K562 (cell line): ENCODE data around the gene CCDC9. TPM values are rescaled to one million over a fixed set of nuclear protein-coding genes. Genes with fewer than 3 reads are reported as not detected.

Experiments
- ATAC-seq: fragments of 200-7000 bp; cut with Tn5 transposase; 3 replicates; pipeline ENCODE4 v1.9.1; 2020; ENCODE audit warnings: moderate library complexity
- BruUV-seq: library from RNA; stranded (reverse); fragments of 400-500 nt; replicated peaks from 2 replicates; lab custom pipeline; 2021; lab: Mats Ljungman, UMichigan
- CTCF ChIA-PET: fragments of 300-600 bp; formaldehyde crosslinking; extraction: SDS; loops from one replicate; lab custom pipeline; 2021; ENCODE audit warnings: low intra/inter-chr PET ratio; lab: Yijun Ruan, JAX
- POLR2A ChIA-PET: fragments of 300-600, 350-650 bp; sonication (Branson Sonifier 250); formaldehyde crosslinking; extraction: SDS; loops from one replicate; lab custom pipeline; 2021; ENCODE audit warnings: antibody characterized with exemption, inconsistent platforms; lab: Yijun Ruan, JAX
- DNase-seq, 4 experiments: peaks; one replicate each; pipeline versions ENCODE4 v3.0.0 to v3.0.0-alpha.2; 2011 to 2018; ENCODE audit warnings: low spot score in 3 of 4, mixed read lengths in 3 of 4; ENCODE audit errors: extremely low read depth in 1 of 4
- FAIRE-seq: peaks from 2 replicates; lab custom pipeline; 2011; peaks lifted over from hg19 to GRCh38; lab: Jason Lieb, UNC
- H2AFZ ChIP-seq: 2 replicates; pipeline ENCODE4 v1.6.0; 2011; ENCODE audit warnings: low read depth, low read length, control low read depth, inconsistent platforms
- H3K27ac ChIP-seq: fragments of 200-600 bp; 3 replicates; pipeline ENCODE4 v1.8.0; 2011; ENCODE audit warnings: low read depth, mild to moderate bottlenecking, control low read depth, inconsistent platforms, low read length, moderate library complexity, mixed read lengths; ENCODE audit errors: extremely low read depth
- H3K27me3 ChIP-seq, 2 experiments: fragments of 300-600 bp in 1 of 2; 2 replicates in 1 of 2; 3 replicates in 1 of 2; pipeline versions ENCODE4 v1.6.0 to v1.8.0; 2011; ENCODE audit warnings: inconsistent platforms in 2 of 2, low read length in 2 of 2, mild to moderate bottlenecking in 1 of 2, mixed read lengths in 1 of 2, moderate library complexity in 1 of 2; ENCODE audit not compliant: control insufficient read depth in 2 of 2, insufficient read depth in 2 of 2
- H3K36me3 ChIP-seq: fragments of 300-600 bp; 3 replicates; pipeline ENCODE4 v1.8.0; 2011; ENCODE audit warnings: mild to moderate bottlenecking, low read length, inconsistent platforms; ENCODE audit not compliant: control insufficient read depth, insufficient read depth
- H3K4me1 ChIP-seq, 2 experiments: fragments of 200-600 bp in 1 of 2; replicated peaks in 1 of 2; 2 replicates in 1 of 2; 3 replicates in 1 of 2; pipeline versions ENCODE4 v1.5.1 to v1.8.0; 2011; ENCODE audit warnings: inconsistent platforms in 2 of 2, low read length in 2 of 2, mild to moderate bottlenecking in 1 of 2, mixed read lengths in 1 of 2, moderate library complexity in 1 of 2; ENCODE audit not compliant: control insufficient read depth in 2 of 2, insufficient read depth in 2 of 2
- H3K4me2 ChIP-seq: 2 replicates; pipeline ENCODE4 v1.6.1; 2011; ENCODE audit warnings: low read length, control low read depth, inconsistent platforms, mixed read lengths; ENCODE audit not compliant: insufficient read depth
- H3K4me3 ChIP-seq: fragments of 200-600 bp; sonication (generic), shearing (Covaris generic); 2 replicates; pipeline ENCODE4 v1.5.1; 2016; ENCODE audit warnings: control low read depth, inconsistent platforms
- H3K79me2 ChIP-seq: fragments of 200-600 bp; 3 replicates; pipeline ENCODE4 v1.8.0; 2011; ENCODE audit warnings: low read length, inconsistent platforms; ENCODE audit not compliant: control insufficient read depth, insufficient read depth
- H3K9ac ChIP-seq, 2 experiments: 2 replicates each; pipeline versions ENCODE4 v1.6.0 to v1.6.1; 2011; ENCODE audit warnings: low read depth in 2 of 2, low read length in 2 of 2, control low read depth in 1 of 2, inconsistent platforms in 1 of 2, mild to moderate bottlenecking in 1 of 2, mixed read lengths in 1 of 2; ENCODE audit not compliant: insufficient read depth in 1 of 2
- H3K9me1 ChIP-seq: one replicate; pipeline ENCODE4 v1.6.0; 2011; ENCODE audit warnings: inconsistent platforms, mild to moderate bottlenecking, low read length, moderate library complexity; ENCODE audit not compliant: control insufficient read depth, insufficient read depth
- H3K9me3 ChIP-seq: replicated peaks from 2 replicates; pipeline ENCODE4 v1.5.1; 2011; ENCODE audit warnings: low read depth, low read length, inconsistent platforms; ENCODE audit not compliant: control insufficient read depth, insufficient read depth
- H4K20me1 ChIP-seq: replicated peaks from 2 replicates; pipeline ENCODE4 v1.6.1; 2011; ENCODE audit warnings: low read length, inconsistent platforms, mixed read lengths; ENCODE audit not compliant: control insufficient read depth, insufficient read depth
- ADNP ChIP-seq: fragments of 200-800 bp; sonication (Bioruptor generic); IDR thresholded peaks from 2 replicates; pipeline ENCODE4 v1.6.1; 2016; ENCODE audit warnings: missing genetic modification characterization, missing compliant biosample characterization
- ARHGAP35 ChIP-seq: fragments of 450-650 bp; IDR thresholded peaks from 2 replicates; pipeline ENCODE4 v1.6.1; 2018; ENCODE audit not compliant: partially characterized antibody
- CBX5 ChIP-seq: IDR thresholded peaks from 2 replicates; pipeline ENCODE4 v1.6.1; 2014; ENCODE audit warnings: low read depth, borderline replicate concordance
- GABPB1 ChIP-seq: sonication (generic); formaldehyde crosslinking; IDR thresholded peaks from 2 replicates; pipeline ENCODE4 v1.8.0; 2022; ENCODE audit warnings: mild to moderate bottlenecking, missing genetic modification reagents
- LARP7 ChIP-seq: fragments of 450-650 bp; IDR thresholded peaks from 2 replicates; pipeline ENCODE4 v1.6.1; 2016
- MEF2D ChIP-seq: conservative IDR thresholded peaks from 2 replicates; pipeline ENCODE4 v1.6.1; 2016; ENCODE audit warnings: low read depth, missing genetic modification characterization, missing compliant biosample characterization
- NRF1 ChIP-seq, 2 experiments: fragments of 450-650 bp; IDR thresholded peaks in 1 of 2; conservative IDR thresholded peaks in 1 of 2; 2 replicates each; pipeline ENCODE4 v1.6.1; 2014; ENCODE audit warnings: mild to moderate bottlenecking in 2 of 2
- SNRNP70 ChIP-seq: fragments of 200-400 bp; formaldehyde crosslinking; optimal IDR thresholded peaks from 2 replicates; pipeline ENCODE3; 2017; ENCODE audit warnings: low read depth, low read length
- STAT5B ChIP-seq: fragments of 250-450 bp; sonication (Bioruptor Pico); IDR thresholded peaks from 2 replicates; pipeline ENCODE4 v1.8.0; 2021; ENCODE audit warnings: mild to moderate bottlenecking, inconsistent platforms
- TRIM24 ChIP-seq, 2 experiments: fragments of 450-650 bp; IDR thresholded peaks; 2 replicates each; pipeline ENCODE4 v1.6.1; 2016
- ZNF146 ChIP-seq: IDR thresholded peaks from one replicate; pipeline ENCODE4 v1.6.1; 2018; ENCODE audit warnings: missing compliant biosample characterization; ENCODE audit not compliant: unreplicated experiment
- ZNF224 ChIP-seq: sonication (generic); formaldehyde crosslinking; IDR thresholded peaks from 2 replicates; pipeline ENCODE4 v1.8.0; 2022; ENCODE audit warnings: mild to moderate bottlenecking, missing genetic modification reagents
- ZNF24 ChIP-seq: fragments of 450-650 bp; IDR thresholded peaks from 2 replicates; pipeline ENCODE4 v1.6.1; 2016
- WGBS: fragments of 100-300 bp; shearing (Covaris generic); methylation state at CpG from one replicate; pipeline ENCODE4 v1.1.6; 2016; ENCODE audit warnings: low coverage, mixed read lengths; ENCODE audit not compliant: insufficient coverage; ENCODE audit errors: missing lambda C conversion rate; 5-methylcytosine and 5-hydroxymethylcytosine counted together
- in situ Hi-C: fragments of 300-500 bp; cut with MboI; formaldehyde crosslinking; loops from 4 replicates; pipeline ENCODE4 v1.15.0; 2018; ENCODE audit warnings: inconsistent platforms, mixed read lengths
- intact Hi-C: fragments of 100-400 bp; cut with micrococcal nuclease; formaldehyde crosslinking; loops from 2 replicates; pipeline ENCODE4 v1.14.2; 2022
- polyA plus RNA-seq, 8 experiments: library from polyadenylated mRNA; depleted of rRNA in 4 of 8; stranded (reverse) in 5 of 8; unstranded in 3 of 8; fragments of >200 nt; fragmentation: Nextera tagmentation in 2 of 8; fragmentation: Illumina TruSeq in 1 of 8; extraction: Ambion mirVana in 2 of 8; extraction: Trizol in 1 of 8; gene quantifications; 2 replicates each; pipeline versions ENCODE4 v1.2.1 to v1.2.3, GENCODE V29; 2011 to 2014; ENCODE audit warnings: inconsistent platforms in 1 of 8, missing spikeins in 1 of 8
- total RNA-seq, 7 experiments: library from RNA; depleted of rRNA in 6 of 7; stranded (reverse); fragments of >200 nt in 6 of 7; fragmentation: Illumina TruSeq in 2 of 7; extraction: Trizol in 2 of 7; gene quantifications; 2 replicates each; pipeline versions ENCODE4 v1.2.1 to v1.2.3, GENCODE V29; 2011 to 2021; ENCODE audit warnings: low replicate concordance in 1 of 7
- TF ChIP-seq, protein P1 (sequence below), 2 experiments: fragments of 450-650 bp; IDR thresholded peaks; 2 replicates each; pipeline ENCODE4 v1.6.1; 2016; ENCODE audit warnings: mild to moderate bottlenecking in 2 of 2, borderline replicate concordance in 1 of 2, low read depth in 1 of 2, moderate library complexity in 1 of 2

Gene CCDC9
- total and polyA plus RNA-seq, 9 of the 15 experiments (the other 6 are each of a cell fraction or from before 2014, with no cell fraction given), result 0.23 to 38.6 (median 8.4) TPM

DNA sequence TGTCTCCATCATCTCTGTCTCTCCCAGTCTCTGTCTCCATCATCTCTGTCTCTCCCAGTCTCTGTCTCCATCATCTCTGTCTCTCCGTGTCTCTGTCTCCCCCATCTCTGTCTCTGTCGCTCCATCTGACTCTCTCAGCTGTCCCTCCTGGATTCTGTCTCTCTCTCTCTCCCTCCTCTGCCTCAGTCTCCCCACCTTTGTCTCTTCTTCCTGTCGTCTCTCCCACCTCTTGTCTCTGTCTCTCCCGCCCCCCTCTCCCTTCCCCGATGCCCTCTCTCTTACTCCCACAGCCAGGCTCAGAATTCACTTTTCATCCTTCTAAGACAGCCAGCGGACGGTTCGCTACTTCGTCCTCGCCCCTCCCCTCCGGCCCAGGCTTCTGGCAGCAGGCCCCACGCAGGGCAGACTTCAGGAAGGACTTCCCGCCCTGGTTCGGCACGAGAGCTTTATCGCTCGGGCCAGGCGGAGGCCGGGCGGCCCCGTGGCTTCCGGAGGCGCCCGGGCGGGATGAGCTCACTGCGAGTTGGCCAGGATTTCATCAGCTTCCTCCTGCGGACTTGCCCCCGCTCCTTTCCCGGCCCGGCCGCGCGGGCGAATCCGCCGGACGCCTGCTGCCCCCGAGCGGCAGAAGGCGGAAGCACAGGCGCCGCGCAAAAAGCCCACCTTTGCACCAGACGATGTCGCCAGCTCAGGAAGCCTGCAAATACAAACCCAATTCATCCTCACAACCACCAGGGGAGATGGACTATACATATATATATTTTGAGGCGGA is 12.4 kb upstream of the CCDC9 start:
- peak; percentile 87 to 98 (median 90) for DNase-seq
- ATAC-seq, result peak; percentile 83
- Histone ChIP-seq H3K27ac (peak overlapping the region; percentile 97), H4K20me1 (no peaks in the 10 kb centered on the region), H3K9ac (peak overlapping the region; percentile 78 to 88; a peak in 3 of 4 replicates), H3K9me1 (no peaks in the 10 kb centered on the region), H3K9me3 (no peaks in the 10 kb centered on the region; the same call in 1 of the 2 replicates), H2AFZ (peak overlapping the region; percentile 88), H3K36me3 (no peaks in the 10 kb centered on the region), H3K4me1 (peaks cover 35 to 50% of the 10 kb centered on the region in 2 experiments), H3K4me2 (peak overlapping the region; percentile 93), H3K4me3 (peak overlapping the region; percentile 44), H3K79me2 (no peaks in the 10 kb centered on the region; the same call in 2 of the 3 replicates), H3K27me3 (no peaks in the 10 kb centered on the region)
- in situ Hi-C loops (loop anchor here (10.0 kb wide), 1 partner anchor 389 kb away; the partner anchor contains the start of gene AP2S1), intact Hi-C loops (loop anchor here (1.0 to 10.0 kb wide), 7 partner anchors 17 to 379 kb away; partner anchors contain the start of genes ARHGAP35 and SAE1)
- ChIA-PET POLR2A (interaction anchor here (0.6 to 5.2 kb wide), 29 partner anchors 9 to 458 kb away, joined by 3 to 112 read pairs (median 5); partner anchors contain the start of genes CCDC9, INAFM1, SAE1 and ZC3H4), CTCF (interaction anchor here (0.5 to 2.0 kb wide), 9 partner anchors 11 to 179 kb away, joined by 3 to 20 read pairs (median 4); partner anchors contain the start of gene CCDC9)
- peak; percentile 82 for FAIRE-seq
- WGBS, result under 1% methylated on average over 34 of the region's 46 CpGs
- BruUV-seq, result no TSS peak
- TF ChIP-seq GABPB1 (CRISPR knock-in tag), result peak; percentile 94
- no peak for TF ChIP-seq ZNF146
- TF ChIP-seq ADNP (tag), result peak; percentile 100
- peak; percentile 57 to 64 for TF ChIP-seq NRF1 (conservative IDR thresholded peaks at IDR 0.05 in 1 of 2, IDR thresholded peaks at IDR 0.05 in 1 of 2)
- TF ChIP-seq ARHGAP35, result peak; percentile 75
- TF ChIP-seq MEF2D (tag), result peak; percentile 62
- 0 out of 2 replicates have a peak, but pooled peaks have one; percentile 33 for TF ChIP-seq ZNF224
- TF ChIP-seq SNRNP70, result no peak
- TF ChIP-seq, protein P1, sequence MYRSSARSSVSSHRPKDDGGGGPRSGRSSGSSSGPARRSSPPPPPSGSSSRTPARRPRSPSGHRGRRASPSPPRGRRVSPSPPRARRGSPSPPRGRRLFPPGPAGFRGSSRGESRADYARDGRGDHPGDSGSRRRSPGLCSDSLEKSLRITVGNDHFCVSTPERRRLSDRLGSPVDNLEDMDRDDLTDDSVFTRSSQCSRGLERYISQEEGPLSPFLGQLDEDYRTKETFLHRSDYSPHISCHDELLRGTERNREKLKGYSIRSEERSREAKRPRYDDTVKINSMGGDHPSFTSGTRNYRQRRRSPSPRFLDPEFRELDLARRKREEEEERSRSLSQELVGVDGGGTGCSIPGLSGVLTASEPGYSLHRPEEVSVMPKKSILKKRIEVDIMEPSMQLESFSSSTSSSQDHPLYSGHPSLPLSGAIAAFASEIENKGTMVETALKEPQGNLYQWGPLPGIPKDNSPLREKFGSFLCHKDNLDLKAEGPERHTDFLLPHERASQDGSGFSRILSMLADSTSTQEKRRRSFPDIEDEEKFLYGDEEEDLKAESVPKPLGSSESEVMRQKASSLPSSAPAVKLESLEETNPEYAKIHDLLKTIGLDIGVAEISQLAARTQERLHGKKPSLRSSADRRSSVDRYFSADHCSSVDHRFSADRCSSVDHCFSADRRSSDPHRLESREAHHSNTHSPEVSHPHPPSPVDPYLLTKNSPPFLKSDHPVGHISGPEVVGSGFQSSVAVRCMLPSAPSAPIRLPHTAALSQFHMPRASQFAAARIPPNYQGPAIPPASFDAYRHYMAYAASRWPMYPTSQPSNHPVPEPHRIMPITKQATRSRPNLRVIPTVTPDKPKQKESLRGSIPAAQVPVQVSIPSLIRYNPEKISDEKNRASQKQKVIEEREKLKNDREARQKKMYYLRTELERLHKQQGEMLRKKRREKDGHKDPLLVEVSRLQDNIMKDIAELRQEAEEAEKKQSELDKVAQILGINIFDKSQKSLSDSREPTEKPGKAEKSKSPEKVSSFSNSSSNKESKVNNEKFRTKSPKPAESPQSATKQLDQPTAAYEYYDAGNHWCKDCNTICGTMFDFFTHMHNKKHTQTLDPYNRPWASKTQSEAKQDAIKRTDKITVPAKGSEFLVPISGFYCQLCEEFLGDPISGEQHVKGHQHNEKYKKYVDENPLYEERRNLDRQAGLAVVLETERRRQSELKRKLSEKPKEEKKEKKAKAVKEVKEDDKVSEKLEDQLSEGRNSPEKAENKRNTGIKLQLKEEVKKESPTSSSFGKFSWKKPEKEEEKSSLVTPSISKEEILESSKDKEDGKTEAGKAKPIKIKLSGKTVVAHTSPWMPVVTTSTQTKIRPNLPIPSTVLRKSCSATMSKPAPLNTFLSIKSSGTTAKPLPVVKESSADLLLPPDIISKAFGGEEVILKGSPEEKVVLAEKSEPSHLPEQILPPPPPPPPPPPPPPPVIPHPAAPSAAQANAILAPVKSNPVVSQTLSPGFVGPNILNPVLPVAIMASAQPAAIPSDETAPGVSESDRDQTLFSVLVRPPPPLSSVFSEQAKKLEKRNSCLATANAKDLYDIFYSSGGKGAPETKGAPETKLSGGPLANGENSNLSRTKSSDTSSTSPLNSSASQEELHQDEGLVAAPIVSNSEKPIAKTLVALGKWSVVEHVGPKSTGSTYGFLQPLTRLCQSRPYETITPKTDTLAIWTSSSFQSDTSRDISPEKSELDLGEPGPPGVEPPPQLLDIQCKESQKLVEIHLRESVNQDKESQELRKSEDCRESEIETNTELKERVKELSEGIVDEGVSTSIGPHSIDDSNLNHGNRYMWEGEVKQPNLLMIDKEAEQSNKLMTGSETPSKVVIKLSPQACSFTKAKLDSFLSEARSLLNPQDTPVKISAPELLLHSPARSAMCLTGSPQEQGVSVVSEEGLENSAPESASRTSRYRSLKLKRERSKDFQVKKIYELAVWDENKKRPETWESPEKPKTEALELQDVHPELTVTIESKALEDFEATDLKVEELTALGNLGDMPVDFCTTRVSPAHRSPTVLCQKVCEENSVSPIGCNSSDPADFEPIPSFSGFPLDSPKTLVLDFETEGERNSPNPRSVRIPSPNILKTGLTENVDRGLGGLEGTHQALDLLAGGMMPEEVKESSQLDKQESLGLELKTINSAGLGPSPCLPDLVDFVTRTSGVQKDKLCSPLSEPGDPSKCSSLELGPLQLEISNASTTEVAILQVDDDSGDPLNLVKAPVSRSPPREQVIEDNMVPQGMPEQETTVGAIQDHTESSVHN (IDR thresholded peaks at IDR 0.05; ENCODE audit: borderline replicate concordance in 1 of 2, low read depth in 1 of 2), result peak in 1 of 2 experiments; percentile 72; a peak in 1 of 4 replicates
- TF ChIP-seq LARP7, result peak; percentile 96
- no peak for TF ChIP-seq STAT5B
- 0 out of 2 replicates have a peak, but pooled peaks have one; percentile 25 for TF ChIP-seq CBX5
- TF ChIP-seq ZNF24, result peak; percentile 74; the same call in 1 of the 2 replicates
- TF ChIP-seq TRIM24 (IDR thresholded peaks at IDR 0.05), result peak; percentile 81 to 94; a peak in 3 of 4 replicates
